Esophagus squamous epithelium (tissue), 4 donors: Measurements from ENCODE around the gene SPAG17.

Experiments used
- POLR2A ChIP-seq, 4 donors: fragments of 450-650 bp; IDR thresholded peaks; one replicate each; pipeline ENCODE4 v1.6.1; 2017; ENCODE audit warnings: antibody characterized with exemption in 4 of 4, mild to moderate bottlenecking in 4 of 4, moderate library complexity in 3 of 4
- TF ChIP-seq, protein P1 (sequence below), 6 experiments: fragments of 450-650 bp in 4 of 6; fragments of 200-600 bp in 2 of 6; sonication (generic) in 2 of 6; IDR thresholded peaks; one replicate each; pipeline ENCODE4 v1.5.1; 2016 to 2019; ENCODE audit warnings: antibody characterized with exemption in 6 of 6, mild to moderate bottlenecking in 4 of 6, moderate library complexity in 4 of 6

DNA sequence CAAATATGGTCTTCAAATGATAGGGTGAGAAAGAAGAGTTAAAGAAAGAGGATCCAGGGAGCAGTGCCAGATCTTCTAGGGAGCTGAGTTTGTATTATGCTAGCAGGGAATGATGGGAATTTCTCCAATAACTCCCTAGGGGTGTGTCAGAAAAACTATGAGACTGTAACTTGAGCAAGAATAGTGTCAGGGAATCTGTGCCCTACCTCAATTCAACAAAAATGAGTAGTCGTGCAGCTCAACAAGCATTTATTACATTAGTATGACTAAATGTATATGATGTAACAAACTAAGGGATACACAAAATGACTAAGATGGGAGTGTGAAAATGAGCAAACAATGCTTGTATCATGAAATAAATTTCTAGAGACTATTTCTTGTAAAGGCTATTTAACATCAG is 24.2 kb downstream of the SPAG17 start:
- TF ChIP-seq, protein P1, sequence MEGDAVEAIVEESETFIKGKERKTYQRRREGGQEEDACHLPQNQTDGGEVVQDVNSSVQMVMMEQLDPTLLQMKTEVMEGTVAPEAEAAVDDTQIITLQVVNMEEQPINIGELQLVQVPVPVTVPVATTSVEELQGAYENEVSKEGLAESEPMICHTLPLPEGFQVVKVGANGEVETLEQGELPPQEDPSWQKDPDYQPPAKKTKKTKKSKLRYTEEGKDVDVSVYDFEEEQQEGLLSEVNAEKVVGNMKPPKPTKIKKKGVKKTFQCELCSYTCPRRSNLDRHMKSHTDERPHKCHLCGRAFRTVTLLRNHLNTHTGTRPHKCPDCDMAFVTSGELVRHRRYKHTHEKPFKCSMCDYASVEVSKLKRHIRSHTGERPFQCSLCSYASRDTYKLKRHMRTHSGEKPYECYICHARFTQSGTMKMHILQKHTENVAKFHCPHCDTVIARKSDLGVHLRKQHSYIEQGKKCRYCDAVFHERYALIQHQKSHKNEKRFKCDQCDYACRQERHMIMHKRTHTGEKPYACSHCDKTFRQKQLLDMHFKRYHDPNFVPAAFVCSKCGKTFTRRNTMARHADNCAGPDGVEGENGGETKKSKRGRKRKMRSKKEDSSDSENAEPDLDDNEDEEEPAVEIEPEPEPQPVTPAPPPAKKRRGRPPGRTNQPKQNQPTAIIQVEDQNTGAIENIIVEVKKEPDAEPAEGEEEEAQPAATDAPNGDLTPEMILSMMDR (IDR thresholded peaks at IDR 0.05): no peak
- no peak for TF ChIP-seq POLR2A (IDR thresholded peaks at IDR 0.05)
